DOHH2 (cell line): ENCODE data around the gene LAMC2.

ENCODE experiments used
- H3F3A ChIP-seq: fragments of 200-600 bp; sonication (generic), shearing (Covaris generic); 2 replicates; pipeline ENCODE4 v1.6.0; 2016; ENCODE audit warnings: antibody characterized with exemption, mild to moderate bottlenecking; ENCODE audit not compliant: control insufficient read depth, insufficient read depth
- H3K27ac ChIP-seq: fragments of 200-600 bp; sonication (generic); 2 replicates; pipeline ENCODE4 v1.5.1; 2014; ENCODE audit warnings: low read depth, mild to moderate bottlenecking, low read length, moderate library complexity
- H3K27me3 ChIP-seq: fragments of 200-600 bp; sonication (generic); 2 replicates; pipeline ENCODE4 v1.6.1; 2014; ENCODE audit warnings: mild to moderate bottlenecking, low read length, mixed read lengths; ENCODE audit not compliant: control insufficient read depth
- H3K36me3 ChIP-seq: fragments of 200-600 bp; sonication (generic); 2 replicates; pipeline ENCODE4 v1.6.1; 2014; ENCODE audit warnings: mild to moderate bottlenecking, low read length, moderate library complexity, mixed read lengths; ENCODE audit not compliant: control insufficient read depth
- H3K4me1 ChIP-seq: fragments of 200-600 bp; sonication (generic); 2 replicates; pipeline ENCODE4 v1.6.1; 2014; ENCODE audit warnings: mild to moderate bottlenecking, low read length, mixed read lengths; ENCODE audit not compliant: control insufficient read depth
- H3K4me2 ChIP-seq: fragments of 200-600 bp; sonication (generic); 2 replicates; pipeline ENCODE4 v1.6.0; 2014; ENCODE audit warnings: mild to moderate bottlenecking, low read length, moderate library complexity
- H3K4me3 ChIP-seq: fragments of 200-600 bp; sonication (generic); 2 replicates; pipeline ENCODE4 v1.5.1; 2014; ENCODE audit warnings: mild to moderate bottlenecking, low read length, mixed read lengths
- H3K79me2 ChIP-seq: fragments of 200-600 bp; sonication (generic); 2 replicates; pipeline ENCODE4 v1.6.1; 2014; ENCODE audit warnings: mild to moderate bottlenecking, low read length, mixed read lengths; ENCODE audit not compliant: control insufficient read depth
- H3K9me2 ChIP-seq: fragments of 200-600 bp; sonication (generic); replicated peaks from 2 replicates; pipeline ENCODE4 v1.6.1; 2014; ENCODE audit warnings: mild to moderate bottlenecking, low read length, mixed read lengths; ENCODE audit not compliant: control insufficient read depth
- H3K9me3 ChIP-seq: fragments of 200-600 bp; sonication (generic); 2 replicates; pipeline ENCODE4 v1.6.1; 2014; ENCODE audit warnings: antibody characterized with exemption, low read length, mixed read lengths; ENCODE audit not compliant: control insufficient read depth, insufficient read depth
- H4K20me1 ChIP-seq: fragments of 200-600 bp; sonication (generic); 2 replicates; pipeline ENCODE4 v1.6.0; 2014; ENCODE audit warnings: low read depth, mild to moderate bottlenecking, antibody characterized with exemption, low read length, moderate library complexity; ENCODE audit not compliant: control insufficient read depth, insufficient read depth
- CTCF ChIP-seq: fragments of 200-600 bp; sonication (generic); IDR thresholded peaks from one replicate; pipeline ENCODE4 v1.5.1; 2014; ENCODE audit warnings: antibody characterized with exemption, mild to moderate bottlenecking, low read depth, low read length; ENCODE audit not compliant: poor library complexity, severe bottlenecking
- EZH2phosphoT487 ChIP-seq: fragments of 200-600 bp; sonication (generic); IDR thresholded peaks from 2 replicates; pipeline ENCODE4 v1.6.1; 2017; ENCODE audit warnings: borderline replicate concordance, mild to moderate bottlenecking, antibody characterized with exemption, low read length, moderate library complexity, mixed read lengths

The LAMC2 gene

GRCh38 chr1:183245357-183245756, 59.3 kb downstream of the LAMC2 start:
- Histone ChIP-seq H3K27ac (no peak overlapping the region), H4K20me1 (no peaks in the 10 kb centered on the region), H3K9me2 (no peaks in the 10 kb centered on the region), H3K79me2 (no peaks in the 10 kb centered on the region), H3K9me3 (no peaks in the 10 kb centered on the region), H3K4me1 (no peaks in the 10 kb centered on the region), H3K4me3 (no peak overlapping the region), H3F3A (no peaks in the 10 kb centered on the region), H3K4me2 (no peak overlapping the region), H3K27me3 (peaks cover 34% of the 10 kb centered on the region), H3K36me3 (no peaks in the 10 kb centered on the region)
- TF ChIP-seq CTCF = no peak
- no peak for TF ChIP-seq EZH2phosphoT487

- Histone ChIP-seq H3K27ac (no peak overlapping the region), H4K20me1 (no peaks in the 10 kb centered on the region), H3K9me2 (no peaks in the 10 kb centered on the region), H3K4me3 (no peak overlapping the region), H3K27me3 (peaks cover 36% of the 10 kb centered on the region), H3K4me1 (no peaks in the 10 kb centered on the region), H3K79me2 (no peaks in the 10 kb centered on the region), H3K36me3 (no peaks in the 10 kb centered on the region), H3K4me2 (no peak overlapping the region), H3K9me3 (no peaks in the 10 kb centered on the region), H3F3A (no peaks in the 10 kb centered on the region)
- no peak for TF ChIP-seq EZH2phosphoT487
- TF ChIP-seq CTCF = no peak
Measured at GRCh38 chr1:183246436-183246835, 60.4 kb downstream of the LAMC2 start.

GRCh38 chr1:183247066-183247465, 61.0 kb downstream of the LAMC2 start:
- Histone ChIP-seq H3K27me3 (peaks cover 36% of the 10 kb centered on the region), H3K9me3 (no peaks in the 10 kb centered on the region), H3K27ac (no peak overlapping the region), H3K79me2 (no peaks in the 10 kb centered on the region), H3K36me3 (no peaks in the 10 kb centered on the region), H3K4me2 (no peak overlapping the region), H3K9me2 (no peaks in the 10 kb centered on the region), H4K20me1 (no peaks in the 10 kb centered on the region), H3F3A (no peaks in the 10 kb centered on the region), H3K4me1 (no peaks in the 10 kb centered on the region), H3K4me3 (no peak overlapping the region)
- TF ChIP-seq CTCF (no peak), EZH2phosphoT487 (no peak)

- no peak overlapping the region for H3K4me2 ChIP-seq
- no peaks in the 10 kb centered on the region for H3K79me2 ChIP-seq
- H3K4me3 ChIP-seq = no peak overlapping the region
- TF ChIP-seq CTCF = no peak
- TF ChIP-seq EZH2phosphoT487 = no peak
- no peaks in the 10 kb centered on the region for H3K9me2 ChIP-seq
- H3K27ac ChIP-seq = no peak overlapping the region
- peaks cover 31% of the 10 kb centered on the region for H3K27me3 ChIP-seq
- no peaks in the 10 kb centered on the region for H4K20me1 ChIP-seq
- no peaks in the 10 kb centered on the region for H3K4me1 ChIP-seq
- no peaks in the 10 kb centered on the region for H3F3A ChIP-seq
- no peaks in the 10 kb centered on the region for H3K9me3 ChIP-seq
- no peaks in the 10 kb centered on the region for H3K36me3 ChIP-seq
Measured at GRCh38 chr1:183247484-183247883, 61.4 kb downstream of the LAMC2 start.
